Fibroblast of the conjunctiva (primary cell): Measurements from ENCODE around the gene PLCL1.

Experiments used
- DNase-seq: peaks from one replicate; pipeline ENCODE4 v3.0.0-alpha.2; 2010; ENCODE audit warnings: low read depth

Gene PLCL1

GRCh38 chr2:197857476-197858107 lies 53.2 kb downstream of the PLCL1 start:
- DNase-seq, result no peak

- no peak for DNase-seq
Measured at GRCh38 chr2:197858607-197859140, 54.3 kb downstream of the PLCL1 start.

- DNase-seq, result no peak
Measured at GRCh38 chr2:197862246-197862955, 58.0 kb downstream of the PLCL1 start.

GRCh38 chr2:197863744-197864143 lies 59.4 kb downstream of the PLCL1 start:
- no peak for DNase-seq

GRCh38 chr2:197866455-197866854 lies 62.1 kb downstream of the PLCL1 start:
- DNase-seq, result no peak

- no peak for DNase-seq
Measured at GRCh38 chr2:197867033-197867432, 62.6 kb downstream of the PLCL1 start.

- DNase-seq, result no peak
Measured at GRCh38 chr2:197867624-197868023, 63.2 kb downstream of the PLCL1 start.

GRCh38 chr2:197868206-197868605 lies 63.8 kb downstream of the PLCL1 start:
- DNase-seq, result no peak

- no peak for DNase-seq
Measured at GRCh38 chr2:197869041-197869440, 64.6 kb downstream of the PLCL1 start.

- no peak for DNase-seq
Measured at GRCh38 chr2:197869501-197870111, 65.2 kb downstream of the PLCL1 start.

GRCh38 chr2:197870137-197870536 lies 65.7 kb downstream of the PLCL1 start:
- DNase-seq, result no peak

- DNase-seq, result no peak
Measured at GRCh38 chr2:197871780-197872456, 67.5 kb downstream of the PLCL1 start.

GRCh38 chr2:197873293-197873701 lies 68.9 kb downstream of the PLCL1 start:
- DNase-seq, result no peak

- DNase-seq, result no peak
Measured at GRCh38 chr2:197875763-197876162, 71.4 kb downstream of the PLCL1 start.

GRCh38 chr2:197876524-197876923 lies 72.1 kb downstream of the PLCL1 start:
- no peak for DNase-seq

- no peak for DNase-seq
Measured at GRCh38 chr2:197877038-197877437, 72.6 kb downstream of the PLCL1 start.

- DNase-seq, result no peak
Measured at GRCh38 chr2:197878792-197879191, 74.4 kb downstream of the PLCL1 start.

GRCh38 chr2:197879812-197880408 lies 75.5 kb downstream of the PLCL1 start:
- no peak for DNase-seq

GRCh38 chr2:197883354-197884032 lies 79.1 kb downstream of the PLCL1 start:
- no peak for DNase-seq

- DNase-seq, result no peak
Measured at GRCh38 chr2:197884252-197884651, 79.9 kb downstream of the PLCL1 start.

GRCh38 chr2:197885126-197885525 lies 80.7 kb downstream of the PLCL1 start:
- DNase-seq, result no peak

GRCh38 chr2:197885587-197885986 lies 81.2 kb downstream of the PLCL1 start:
- DNase-seq, result no peak
